ENCODE data around the gene YKT6.

Gene YKT6

GRCh38 chr7:44224080-44224973, 23.5 kb downstream of the YKT6 start:
- Histone ChIP-seq H3K9me3 (ENCODE audit: control insufficient read depth in 2 of 2, low read length in 2 of 2) (no peaks in the 10 kb centered on the region), H3K9ac (ENCODE audit: low read depth in 1 of 2, low read length in 2 of 2) (no peak overlapping the region), H3K4me3 (ENCODE audit: low read length in 2 of 2) (no peak overlapping the region), H3K36me3 (ENCODE audit: control insufficient read depth in 2 of 2, insufficient read depth in 2 of 2, low read length in 2 of 2) (no peaks in the 10 kb centered on the region), H3K4me1 (ENCODE audit: control insufficient read depth in 2 of 2, insufficient read depth in 2 of 2, low read length in 2 of 2) (no peaks in the 10 kb centered on the region), H3K27ac (ENCODE audit: low read depth in 2 of 2, low read length in 2 of 2) (no peak overlapping the region), H3K27me3 (ENCODE audit: control insufficient read depth in 2 of 2, insufficient read depth in 2 of 2, low read length in 2 of 2) (no peaks in the 10 kb centered on the region)

- no peak overlapping the region for H3K27ac ChIP-seq (ENCODE audit: low read depth in 2 of 2, low read length in 2 of 2)
- no peaks in the 10 kb centered on the region for H3K9me3 ChIP-seq (ENCODE audit: control insufficient read depth in 2 of 2, low read length in 2 of 2)
- H3K27me3 ChIP-seq (ENCODE audit: control insufficient read depth in 2 of 2, insufficient read depth in 2 of 2, low read length in 2 of 2): no peaks in the 10 kb centered on the region
- no peak overlapping the region for H3K4me3 ChIP-seq (ENCODE audit: low read length in 2 of 2)
- no peaks in the 10 kb centered on the region for H3K4me1 ChIP-seq (ENCODE audit: control insufficient read depth in 2 of 2, insufficient read depth in 2 of 2, low read length in 2 of 2)
- no peak overlapping the region for H3K9ac ChIP-seq (ENCODE audit: low read depth in 1 of 2, low read length in 2 of 2)
- no peaks in the 10 kb centered on the region for H3K36me3 ChIP-seq (ENCODE audit: control insufficient read depth in 2 of 2, insufficient read depth in 2 of 2, low read length in 2 of 2)
Measured at GRCh38 chr7:44224974-44225565, 24.3 kb downstream of the YKT6 start.

GRCh38 chr7:44225566-44226395, 25.0 kb downstream of the YKT6 start:
- Histone ChIP-seq H3K9me3 (ENCODE audit: control insufficient read depth in 2 of 2, low read length in 2 of 2) (no peaks in the 10 kb centered on the region), H3K27ac (ENCODE audit: low read depth in 2 of 2, low read length in 2 of 2) (no peak overlapping the region), H3K9ac (ENCODE audit: low read depth in 1 of 2, low read length in 2 of 2) (no peak overlapping the region), H3K4me3 (ENCODE audit: low read length in 2 of 2) (no peak overlapping the region), H3K4me1 (ENCODE audit: control insufficient read depth in 2 of 2, insufficient read depth in 2 of 2, low read length in 2 of 2) (no peaks in the 10 kb centered on the region), H3K27me3 (ENCODE audit: control insufficient read depth in 2 of 2, insufficient read depth in 2 of 2, low read length in 2 of 2) (no peaks in the 10 kb centered on the region), H3K36me3 (ENCODE audit: control insufficient read depth in 2 of 2, insufficient read depth in 2 of 2, low read length in 2 of 2) (no peaks in the 10 kb centered on the region)

- Histone ChIP-seq H3K27me3 (ENCODE audit: control insufficient read depth in 2 of 2, insufficient read depth in 2 of 2, low read length in 2 of 2) (no peaks in the 10 kb centered on the region), H3K27ac (ENCODE audit: low read depth in 2 of 2, low read length in 2 of 2) (no peak overlapping the region), H3K4me3 (ENCODE audit: low read length in 2 of 2) (no peak overlapping the region), H3K9me3 (ENCODE audit: control insufficient read depth in 2 of 2, low read length in 2 of 2) (no peaks in the 10 kb centered on the region), H3K36me3 (ENCODE audit: control insufficient read depth in 2 of 2, insufficient read depth in 2 of 2, low read length in 2 of 2) (no peaks in the 10 kb centered on the region), H3K9ac (ENCODE audit: low read depth in 1 of 2, low read length in 2 of 2) (no peak overlapping the region), H3K4me1 (ENCODE audit: control insufficient read depth in 2 of 2, insufficient read depth in 2 of 2, low read length in 2 of 2) (no peaks in the 10 kb centered on the region)
Measured at GRCh38 chr7:44226396-44226753, 25.6 kb downstream of the YKT6 start.

GRCh38 chr7:44227911-44228310, 27.1 kb downstream of the YKT6 start:
- Histone ChIP-seq H3K27ac (ENCODE audit: low read depth in 2 of 2, low read length in 2 of 2) (no peak overlapping the region), H3K9ac (ENCODE audit: low read depth in 1 of 2, low read length in 2 of 2) (no peak overlapping the region), H3K4me3 (ENCODE audit: low read length in 2 of 2) (no peak overlapping the region)

GRCh38 chr7:44228571-44229350, 28.0 kb downstream of the YKT6 start:
- Histone ChIP-seq H3K4me1 (ENCODE audit: control insufficient read depth in 2 of 2, insufficient read depth in 2 of 2, low read length in 2 of 2) (no peaks in the 10 kb centered on the region), H3K9ac (ENCODE audit: low read depth in 1 of 2, low read length in 2 of 2) (no peak overlapping the region), H3K27me3 (ENCODE audit: control insufficient read depth in 2 of 2, insufficient read depth in 2 of 2, low read length in 2 of 2) (no peaks in the 10 kb centered on the region), H3K36me3 (ENCODE audit: control insufficient read depth in 2 of 2, insufficient read depth in 2 of 2, low read length in 2 of 2) (no peaks in the 10 kb centered on the region), H3K27ac (ENCODE audit: low read depth in 2 of 2, low read length in 2 of 2) (no peak overlapping the region), H3K9me3 (ENCODE audit: control insufficient read depth in 2 of 2, low read length in 2 of 2) (no peaks in the 10 kb centered on the region), H3K4me3 (ENCODE audit: low read length in 2 of 2) (no peak overlapping the region)

More at GRCh38 chr7:44227911-44228310, 27.1 kb downstream of the YKT6 start:
- no peaks in the 10 kb centered on the region for H3K9me3 ChIP-seq (ENCODE audit: control insufficient read depth in 2 of 2, low read length in 2 of 2)
- H3K36me3 ChIP-seq (ENCODE audit: control insufficient read depth in 2 of 2, insufficient read depth in 2 of 2, low read length in 2 of 2): no peaks in the 10 kb centered on the region
- H3K27me3 ChIP-seq (ENCODE audit: control insufficient read depth in 2 of 2, insufficient read depth in 2 of 2, low read length in 2 of 2): no peaks in the 10 kb centered on the region
- no peaks in the 10 kb centered on the region for H3K4me1 ChIP-seq (ENCODE audit: control insufficient read depth in 2 of 2, insufficient read depth in 2 of 2, low read length in 2 of 2)

GRCh38 chr7:44229546-44230105, 28.8 kb downstream of the YKT6 start:
- no peaks in the 10 kb centered on the region for H3K9me3 ChIP-seq (ENCODE audit: control insufficient read depth in 2 of 2, low read length in 2 of 2)
- H3K27ac ChIP-seq (ENCODE audit: low read depth in 2 of 2, low read length in 2 of 2): no peak overlapping the region
- H3K9ac ChIP-seq (ENCODE audit: low read depth in 1 of 2, low read length in 2 of 2): no peak overlapping the region
- no peaks in the 10 kb centered on the region for H3K36me3 ChIP-seq (ENCODE audit: control insufficient read depth in 2 of 2, insufficient read depth in 2 of 2, low read length in 2 of 2)
- H3K4me3 ChIP-seq (ENCODE audit: low read length in 2 of 2): no peak overlapping the region
- H3K4me1 ChIP-seq (ENCODE audit: control insufficient read depth in 2 of 2, insufficient read depth in 2 of 2, low read length in 2 of 2): no peaks in the 10 kb centered on the region
- no peaks in the 10 kb centered on the region for H3K27me3 ChIP-seq (ENCODE audit: control insufficient read depth in 2 of 2, insufficient read depth in 2 of 2, low read length in 2 of 2)

- Histone ChIP-seq H3K36me3 (ENCODE audit: control insufficient read depth in 2 of 2, insufficient read depth in 2 of 2, low read length in 2 of 2) (no peaks in the 10 kb centered on the region), H3K9me3 (ENCODE audit: control insufficient read depth in 2 of 2, low read length in 2 of 2) (no peaks in the 10 kb centered on the region), H3K27me3 (ENCODE audit: control insufficient read depth in 2 of 2, insufficient read depth in 2 of 2, low read length in 2 of 2) (no peaks in the 10 kb centered on the region), H3K4me3 (ENCODE audit: low read length in 2 of 2) (no peak overlapping the region), H3K4me1 (ENCODE audit: control insufficient read depth in 2 of 2, insufficient read depth in 2 of 2, low read length in 2 of 2) (no peaks in the 10 kb centered on the region), H3K27ac (ENCODE audit: low read depth in 2 of 2, low read length in 2 of 2) (no peak overlapping the region), H3K9ac (ENCODE audit: low read depth in 1 of 2, low read length in 2 of 2) (no peak overlapping the region)
Measured at GRCh38 chr7:44230286-44230685, 29.5 kb downstream of the YKT6 start.

GRCh38 chr7:44231088-44231487, 30.3 kb downstream of the YKT6 start:
- no peak overlapping the region for H3K4me3 ChIP-seq (ENCODE audit: low read length in 2 of 2)
- no peaks in the 10 kb centered on the region for H3K27me3 ChIP-seq (ENCODE audit: control insufficient read depth in 2 of 2, insufficient read depth in 2 of 2, low read length in 2 of 2)
- H3K9me3 ChIP-seq (ENCODE audit: control insufficient read depth in 2 of 2, low read length in 2 of 2): no peaks in the 10 kb centered on the region
- no peaks in the 10 kb centered on the region for H3K36me3 ChIP-seq (ENCODE audit: control insufficient read depth in 2 of 2, insufficient read depth in 2 of 2, low read length in 2 of 2)
- no peak overlapping the region for H3K9ac ChIP-seq (ENCODE audit: low read depth in 1 of 2, low read length in 2 of 2)
- no peaks in the 10 kb centered on the region for H3K4me1 ChIP-seq (ENCODE audit: control insufficient read depth in 2 of 2, insufficient read depth in 2 of 2, low read length in 2 of 2)
- no peak overlapping the region for H3K27ac ChIP-seq (ENCODE audit: low read depth in 2 of 2, low read length in 2 of 2)
